Right atrium auricular region (tissue), 2 donors: ENCODE data around the gene KCNJ10. TPM values are rescaled to one million over a fixed set of nuclear protein-coding genes. Genes with fewer than 3 reads are reported as not detected.
A peak's percentile ranks its signal among the peaks of the same experiment; 100 is the strongest.

Source experiments
- DNase-seq: peaks from one replicate; pipeline ENCODE4 v3.0.0-alpha.2; 2019; ENCODE audit warnings: low spot score
- H3K27ac ChIP-seq, 2 donors: fragments of 200-600 bp; sonication (generic); 1 replicate in 1 of 2; 2 replicates in 1 of 2; pipeline ENCODE4 v1.5.1; 2016 to 2019
- H3K27me3 ChIP-seq, 2 donors: fragments of 200-600 bp; sonication (generic); one replicate each; pipeline versions ENCODE4 v1.5.1 to v1.6.0; 2017 to 2019
- H3K36me3 ChIP-seq: fragments of 200-600 bp; sonication (generic); one replicate; pipeline ENCODE4 v1.5.1; 2016
- H3K4me1 ChIP-seq, 2 donors: fragments of 200-600 bp; sonication (generic); one replicate each; pipeline versions ENCODE4 v1.5.1 to v1.6.0; 2017 to 2019
- H3K4me3 ChIP-seq, 2 donors: fragments of 200-600 bp; sonication (generic); 1 replicate in 1 of 2; 2 replicates in 1 of 2; pipeline ENCODE4 v1.5.1; 2017 to 2019; ENCODE audit warnings: mild to moderate bottlenecking in 1 of 2, moderate library complexity in 1 of 2
- H3K9me3 ChIP-seq, 2 donors: fragments of 200-600 bp; sonication (generic); one replicate each; pipeline ENCODE4 v1.5.1; 2019
- total RNA-seq, 2 donors: library from RNA; depleted of rRNA; stranded (reverse); fragments of >200 nt; gene quantifications; one replicate each; pipeline ENCODE4 v1.1.0, GENCODE V29; 2016
- TF ChIP-seq, protein P1 (sequence below), 2 donors: fragments of 200-600 bp; sonication (generic); IDR thresholded peaks; one replicate each; pipeline ENCODE4 v1.5.1; 2019; ENCODE audit warnings: antibody characterized with exemption in 2 of 2

The KCNJ10 gene
- total RNA-seq, 2 donors from 2014 or later = 0.20 TPM; not detected in 1

DNA sequence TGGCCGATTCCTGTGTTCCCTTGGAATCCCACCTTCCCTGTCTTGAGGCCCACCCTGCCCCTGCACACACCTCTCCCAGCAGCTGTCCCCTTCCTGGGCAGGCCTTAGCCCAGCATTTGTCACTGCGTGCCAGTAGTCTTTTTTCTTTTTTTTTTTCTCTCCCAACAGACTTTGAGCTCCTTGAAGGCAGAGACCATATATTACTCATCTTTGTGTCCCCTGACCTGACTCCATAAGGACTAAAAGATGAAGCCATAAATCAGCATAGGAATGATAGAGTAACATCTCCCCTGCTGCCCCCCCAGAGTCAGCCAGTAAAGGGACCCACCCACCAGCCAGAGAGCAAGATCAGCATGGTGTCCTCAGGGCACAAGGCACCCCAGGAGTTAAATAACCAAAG, 65.5 kb downstream of the KCNJ10 start:
- Histone ChIP-seq H3K4me1 (no peaks in the 10 kb centered on the region), H3K36me3 (no peaks in the 10 kb centered on the region), H3K9me3 (no peaks in the 10 kb centered on the region), H3K27ac (no peak overlapping the region), H3K27me3 (no peaks in the 10 kb centered on the region), H3K4me3 (no peak overlapping the region)
- no peak for DNase-seq
- TF ChIP-seq, protein P1, sequence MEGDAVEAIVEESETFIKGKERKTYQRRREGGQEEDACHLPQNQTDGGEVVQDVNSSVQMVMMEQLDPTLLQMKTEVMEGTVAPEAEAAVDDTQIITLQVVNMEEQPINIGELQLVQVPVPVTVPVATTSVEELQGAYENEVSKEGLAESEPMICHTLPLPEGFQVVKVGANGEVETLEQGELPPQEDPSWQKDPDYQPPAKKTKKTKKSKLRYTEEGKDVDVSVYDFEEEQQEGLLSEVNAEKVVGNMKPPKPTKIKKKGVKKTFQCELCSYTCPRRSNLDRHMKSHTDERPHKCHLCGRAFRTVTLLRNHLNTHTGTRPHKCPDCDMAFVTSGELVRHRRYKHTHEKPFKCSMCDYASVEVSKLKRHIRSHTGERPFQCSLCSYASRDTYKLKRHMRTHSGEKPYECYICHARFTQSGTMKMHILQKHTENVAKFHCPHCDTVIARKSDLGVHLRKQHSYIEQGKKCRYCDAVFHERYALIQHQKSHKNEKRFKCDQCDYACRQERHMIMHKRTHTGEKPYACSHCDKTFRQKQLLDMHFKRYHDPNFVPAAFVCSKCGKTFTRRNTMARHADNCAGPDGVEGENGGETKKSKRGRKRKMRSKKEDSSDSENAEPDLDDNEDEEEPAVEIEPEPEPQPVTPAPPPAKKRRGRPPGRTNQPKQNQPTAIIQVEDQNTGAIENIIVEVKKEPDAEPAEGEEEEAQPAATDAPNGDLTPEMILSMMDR (IDR thresholded peaks at IDR 0.05) = no peak

DNA sequence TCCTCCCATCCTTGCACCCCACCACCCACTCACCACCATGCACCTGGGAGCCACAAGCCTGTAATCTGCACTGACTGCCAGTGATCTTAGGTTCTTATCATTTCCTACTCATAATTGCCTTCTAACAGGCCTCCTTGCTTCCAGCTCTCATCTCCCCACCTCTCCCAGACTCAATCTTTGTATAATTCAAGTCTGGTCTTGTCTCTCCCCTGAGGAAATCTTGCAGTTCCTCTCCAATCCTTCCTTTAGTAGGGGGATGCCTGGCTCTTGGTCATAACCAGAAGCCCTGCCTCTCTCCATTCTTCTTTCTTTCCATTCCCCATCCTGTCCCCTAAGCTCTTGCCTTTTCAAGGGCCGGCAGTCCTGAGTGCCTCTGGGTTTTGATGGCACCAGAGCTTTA, 66.0 kb downstream of the KCNJ10 start:
- TF ChIP-seq, protein P1 (IDR thresholded peaks at IDR 0.05) = no peak
- Histone ChIP-seq H3K4me1 (no peaks in the 10 kb centered on the region), H3K27ac (no peak overlapping the region), H3K36me3 (no peaks in the 10 kb centered on the region), H3K27me3 (no peaks in the 10 kb centered on the region), H3K4me3 (no peak overlapping the region), H3K9me3 (no peaks in the 10 kb centered on the region)
- no peak for DNase-seq

DNA sequence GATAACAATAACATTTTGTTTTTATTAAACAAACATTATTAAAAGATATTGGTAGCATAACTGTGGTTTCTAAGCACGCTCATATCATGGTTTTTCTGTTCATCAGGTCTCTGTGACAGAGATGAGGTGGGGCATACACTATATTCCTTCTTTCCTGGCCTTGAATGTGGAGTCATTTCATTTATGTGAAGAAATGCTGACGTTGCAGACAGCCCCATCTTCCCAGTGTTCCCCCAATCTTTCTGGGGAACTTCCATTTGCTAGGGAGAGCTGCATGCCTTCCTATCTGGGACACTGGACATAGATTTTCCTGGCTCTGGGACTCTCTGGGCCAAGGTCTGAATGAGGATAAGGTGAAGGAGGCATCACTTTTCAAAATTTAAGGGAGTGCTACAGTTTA, 68.5 kb downstream of the KCNJ10 start:
- Histone ChIP-seq H3K27ac (no peak overlapping the region), H3K36me3 (no peaks in the 10 kb centered on the region), H3K4me3 (no peak overlapping the region), H3K4me1 (no peaks in the 10 kb centered on the region), H3K9me3 (no peaks in the 10 kb centered on the region), H3K27me3 (no peaks in the 10 kb centered on the region)
- no peak for DNase-seq
- TF ChIP-seq, protein P1 (IDR thresholded peaks at IDR 0.05) = no peak

DNA sequence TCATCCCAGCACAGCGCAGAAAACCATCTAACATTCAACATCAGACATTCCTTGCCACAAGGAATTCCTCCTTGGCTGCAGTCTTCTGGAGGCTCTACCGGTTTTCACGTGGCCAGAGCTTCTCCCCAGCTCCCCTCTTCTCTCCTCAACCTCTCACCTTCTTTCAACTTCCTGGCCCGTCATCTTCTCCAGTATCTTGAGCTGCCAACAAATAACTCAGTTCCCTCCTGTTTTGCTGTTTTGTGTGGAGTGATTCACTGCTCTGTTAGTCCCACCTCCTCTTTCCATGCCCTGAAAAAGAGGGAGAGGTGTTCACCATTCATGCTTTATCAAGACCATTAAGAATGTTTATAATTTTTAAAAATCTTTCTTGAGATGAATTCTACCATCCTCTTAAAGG, 70.8 kb downstream of the KCNJ10 start:
- Histone ChIP-seq H3K9me3 (no peaks in the 10 kb centered on the region), H3K4me3 (no peak overlapping the region), H3K27ac (no peak overlapping the region), H3K27me3 (no peaks in the 10 kb centered on the region), H3K4me1 (no peaks in the 10 kb centered on the region), H3K36me3 (no peaks in the 10 kb centered on the region)
- TF ChIP-seq, protein P1 (IDR thresholded peaks at IDR 0.05) = no peak
- DNase-seq = no peak

DNA sequence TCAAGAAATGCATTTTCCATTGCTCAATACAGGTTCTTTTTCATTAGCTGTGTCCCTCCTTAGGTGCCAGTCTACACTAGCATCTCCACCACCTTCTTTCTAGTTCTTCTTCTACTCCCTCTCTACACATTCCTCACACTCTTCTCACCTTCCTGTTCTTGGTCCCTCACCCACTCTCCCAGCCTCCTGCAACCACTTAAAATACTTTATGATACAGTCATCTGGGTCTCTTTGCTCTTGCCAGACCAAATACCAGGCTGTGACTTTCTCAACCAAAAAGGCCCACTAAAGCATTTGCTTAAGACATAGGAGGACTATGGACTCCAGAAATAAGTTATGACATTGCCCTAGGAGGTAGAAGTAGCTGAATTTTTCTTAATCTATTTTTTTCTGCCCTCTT, 73.3 kb downstream of the KCNJ10 start:
- H3K27ac ChIP-seq = peak overlapping the region in 1 of 2 donors; percentile 77
- no peaks in the 10 kb centered on the region for H3K27me3 ChIP-seq
- no peak overlapping the region for H3K4me3 ChIP-seq
- H3K9me3 ChIP-seq = no peaks in the 10 kb centered on the region
- TF ChIP-seq, protein P1 (IDR thresholded peaks at IDR 0.05) = no peak
- no peaks in the 10 kb centered on the region for H3K36me3 ChIP-seq
- no peak for DNase-seq
- peaks cover 0 to 3% of the 10 kb centered on the region in 2 donors for H3K4me1 ChIP-seq

DNA sequence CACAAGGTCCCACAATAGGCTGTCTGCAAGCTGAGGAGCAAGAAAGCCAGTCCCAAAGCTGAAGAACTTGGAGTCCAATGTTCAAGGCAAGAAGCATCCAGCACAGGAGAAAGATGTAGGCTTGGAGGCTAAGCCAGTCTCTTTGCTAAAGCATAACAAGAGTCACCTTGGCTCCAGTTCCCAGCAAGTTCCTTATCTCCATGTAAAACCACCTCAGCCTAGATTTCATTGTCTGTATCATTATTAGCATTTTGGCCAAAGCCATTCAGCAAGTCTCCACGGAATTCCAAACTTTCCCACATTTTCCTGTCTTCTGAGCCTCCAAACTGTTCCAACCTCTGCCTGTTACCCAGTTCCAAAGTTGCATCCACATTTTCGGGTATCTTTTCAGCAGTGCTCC, 75.1 kb downstream of the KCNJ10 start:
- Histone ChIP-seq H3K4me3 (no peak overlapping the region), H3K36me3 (no peaks in the 10 kb centered on the region), H3K27me3 (no peaks in the 10 kb centered on the region), H3K9me3 (no peaks in the 10 kb centered on the region), H3K27ac (peak overlapping the region in 1 of 2 donors; percentile 77), H3K4me1 (peaks cover 0 to 10% of the 10 kb centered on the region in 2 donors)
- TF ChIP-seq, protein P1 (IDR thresholded peaks at IDR 0.05) = no peak
- no peak for DNase-seq
